DMS 273 (cell line): ENCODE results near the gene SIGLEC1.

ENCODE experiments used
- DNase-seq: peaks from one replicate; lab custom pipeline; 2025; ENCODE audit not compliant: unreplicated experiment; lab: John Stamatoyannopoulos, UW

SIGLEC1 gene

GRCh38 chr20:3712279-3712873 lies at the start of gene SIGLEC1:
SIGLEC1 (minus strand) TSS chr20:3712600; CDS start chr20:3707128, 5,472 bp downstream.
- DNase-seq = no peak

GRCh38 chr20:3760655-3761348 lies 48.4 kb upstream of the SIGLEC1 start:
- DNase-seq = no peak

- DNase-seq = no peak
These were observed 47.5 kb upstream of the SIGLEC1 start for GRCh38 chr20:3759884-3760283.

GRCh38 chr20:3759316-3759823 lies 47.0 kb upstream of the SIGLEC1 start:
- DNase-seq = no peak

GRCh38 chr20:3758566-3758965 lies 46.2 kb upstream of the SIGLEC1 start:
- no peak for DNase-seq

GRCh38 chr20:3757268-3757667 lies 44.9 kb upstream of the SIGLEC1 start:
- no peak for DNase-seq

- DNase-seq = no peak
These were observed 43.5 kb upstream of the SIGLEC1 start for GRCh38 chr20:3755814-3756480.

GRCh38 chr20:3755269-3755668 lies 42.9 kb upstream of the SIGLEC1 start:
- no peak for DNase-seq

- DNase-seq = no peak
These were observed 41.9 kb upstream of the SIGLEC1 start for GRCh38 chr20:3754276-3754630.

GRCh38 chr20:3753501-3754275 lies 41.3 kb upstream of the SIGLEC1 start:
- DNase-seq = no peak

GRCh38 chr20:3753098-3753497 lies 40.7 kb upstream of the SIGLEC1 start:
- DNase-seq = peak; percentile 85

GRCh38 chr20:3752386-3752759 lies 40.0 kb upstream of the SIGLEC1 start:
- no peak for DNase-seq

GRCh38 chr20:3751675-3752385 lies 39.4 kb upstream of the SIGLEC1 start:
- peak; percentile 87 for DNase-seq

GRCh38 chr20:3751305-3751674 lies 38.9 kb upstream of the SIGLEC1 start:
- DNase-seq = no peak

- peak; percentile 92 for DNase-seq
These were observed 37.5 kb upstream of the SIGLEC1 start for GRCh38 chr20:3749689-3750531.

- peak; percentile 34 for DNase-seq
These were observed 36.8 kb upstream of the SIGLEC1 start for GRCh38 chr20:3749087-3749688.

GRCh38 chr20:3748073-3748472 lies 35.7 kb upstream of the SIGLEC1 start:
- DNase-seq = no peak

GRCh38 chr20:3747471-3747870 lies 35.1 kb upstream of the SIGLEC1 start:
- DNase-seq = no peak

- DNase-seq = no peak
These were observed 33.3 kb upstream of the SIGLEC1 start for GRCh38 chr20:3745686-3746173.
